HepG2 (cell line): ENCODE results near the gene HARS2. TPM values are rescaled to one million over a fixed set of nuclear protein-coding genes. Genes with fewer than 3 reads are reported as not detected.
A peak's percentile ranks its signal among the peaks of the same experiment; 100 is the strongest.

Experiments used
- BORCS8-MEF2B ChIP-seq: sonication (generic); formaldehyde crosslinking; IDR thresholded peaks from 2 replicates; pipeline ENCODE4 v1.8.0; 2022; ENCODE audit warnings: mild to moderate bottlenecking, missing genetic modification reagents
- CEBPB ChIP-seq: IDR thresholded peaks from 2 replicates; pipeline ENCODE4 v1.6.1; 2011; ENCODE audit warnings: low read depth, low read length, improper control_type of control experiment, borderline replicate concordance
- EED ChIP-seq: sonication (generic); formaldehyde crosslinking; IDR thresholded peaks from 2 replicates; pipeline ENCODE4 v1.5.0; 2020; ENCODE audit warnings: mild to moderate bottlenecking, missing genetic modification reagents
- FOXA3 ChIP-seq: IDR thresholded peaks from 2 replicates; pipeline ENCODE4 v1.6.1; 2016; ENCODE audit warnings: missing genetic modification reagents, missing compliant biosample characterization
- HCFC1 ChIP-seq: fragments of 150-350 bp; IDR thresholded peaks from 2 replicates; pipeline ENCODE4 v1.6.1; 2014; ENCODE audit warnings: low read depth, low read length
- HOXA3 ChIP-seq: sonication (generic); formaldehyde crosslinking; IDR thresholded peaks from 2 replicates; pipeline ENCODE4 v1.5.0; 2020; ENCODE audit warnings: missing genetic modification reagents
- MEIS1 ChIP-seq: sonication (generic); formaldehyde crosslinking; IDR thresholded peaks from 2 replicates; pipeline ENCODE4 v1.9.0; 2021; ENCODE audit warnings: mild to moderate bottlenecking, missing genetic modification reagents, moderate library complexity, borderline replicate concordance
- NFIC ChIP-seq: IDR thresholded peaks from 2 replicates; pipeline ENCODE4 v1.6.1; 2012; ENCODE audit warnings: mild to moderate bottlenecking, low read length, inconsistent platforms
- NR2C2 ChIP-seq: sonication (generic); formaldehyde crosslinking; IDR thresholded peaks from 2 replicates; pipeline ENCODE4 v1.4.0; 2020; ENCODE audit warnings: missing genetic modification reagents, mild to moderate bottlenecking, moderate library complexity, borderline replicate concordance
- RARG ChIP-seq: sonication (generic); formaldehyde crosslinking; IDR thresholded peaks from 2 replicates; pipeline ENCODE4 v1.4.0; 2020; ENCODE audit warnings: low read depth, mild to moderate bottlenecking, missing genetic modification reagents
- RBAK ChIP-seq: sonication (generic); formaldehyde crosslinking; IDR thresholded peaks from 2 replicates; pipeline ENCODE4 v1.5.1; 2020; ENCODE audit warnings: mild to moderate bottlenecking, missing genetic modification reagents
- SOX5 ChIP-seq: IDR thresholded peaks from 2 replicates; pipeline ENCODE4 v1.6.1; 2016; ENCODE audit warnings: borderline replicate concordance
- TCF7 ChIP-seq: sonication (generic); IDR thresholded peaks from 2 replicates; pipeline ENCODE4 v1.6.1; 2016; ENCODE audit warnings: antibody characterized with exemption, low read depth
- TOPORS ChIP-seq: sonication (generic); formaldehyde crosslinking; IDR thresholded peaks from 2 replicates; pipeline ENCODE4 v1.8.0; 2023; ENCODE audit warnings: mild to moderate bottlenecking, missing genetic modification reagents
- TRIM24 ChIP-seq: sonication (generic); formaldehyde crosslinking; IDR thresholded peaks from 2 replicates; pipeline ENCODE4 v1.8.0; 2022; ENCODE audit warnings: mild to moderate bottlenecking, missing genetic modification reagents
- XRCC5 ChIP-seq: fragments of 200-400 bp; formaldehyde crosslinking; optimal IDR thresholded peaks from 2 replicates; pipeline ENCODE3; 2017; ENCODE audit warnings: mild to moderate bottlenecking, low read length
- YEATS2 ChIP-seq: sonication (generic); formaldehyde crosslinking; IDR thresholded peaks from 2 replicates; pipeline ENCODE4 v1.4.0; 2020; ENCODE audit warnings: missing genetic modification reagents, borderline replicate concordance
- ZFP62 ChIP-seq: sonication (generic); formaldehyde crosslinking; IDR thresholded peaks from 2 replicates; pipeline ENCODE4 v1.4.0; 2020; ENCODE audit warnings: missing genetic modification reagents
- ZNF121 ChIP-seq: sonication (generic); formaldehyde crosslinking; IDR thresholded peaks from 2 replicates; pipeline ENCODE4 v1.5.0; 2020; ENCODE audit warnings: mild to moderate bottlenecking, missing genetic modification reagents
- ZNF337 ChIP-seq: sonication (generic); formaldehyde crosslinking; IDR thresholded peaks from 2 replicates; pipeline ENCODE4 v1.5.1; 2020; ENCODE audit warnings: missing genetic modification reagents, low read depth, mild to moderate bottlenecking, borderline replicate concordance
- ZNF7 ChIP-seq: IDR thresholded peaks from 2 replicates; pipeline ENCODE4 v1.6.1; 2016; ENCODE audit warnings: missing biosample characterization, missing genetic modification reagents
- polyA plus RNA-seq, 8 experiments: library from polyadenylated mRNA; depleted of rRNA in 3 of 8; stranded (reverse) in 7 of 8; unstranded in 1 of 8; fragments of >200 nt; fragmentation: Illumina TruSeq in 4 of 8; extraction: Trizol in 4 of 8; gene quantifications; 2 replicates each; pipeline versions ENCODE4 v1.2.1 to v1.2.3, GENCODE V29; 2011 to 2016; ENCODE audit warnings: low read depth in 4 of 8, missing spikeins in 1 of 8, mixed read lengths in 1 of 8; ENCODE audit not compliant: insufficient read depth in 1 of 8
- total RNA-seq, 5 experiments: library from RNA; depleted of rRNA; stranded (reverse); fragments of >200 nt; fragmentation: Illumina TruSeq; extraction: Trizol; gene quantifications; 2 replicates each; pipeline ENCODE4 v1.2.3, GENCODE V29; 2016; ENCODE audit warnings: low read depth in 1 of 5
- TF ChIP-seq, protein P1 (sequence below): sonication (generic); formaldehyde crosslinking; IDR thresholded peaks from 2 replicates; pipeline ENCODE4 v1.4.0; 2020; ENCODE audit warnings: mild to moderate bottlenecking, missing genetic modification reagents, borderline replicate concordance
- TF ChIP-seq, protein P2 (sequence below): sonication (generic); formaldehyde crosslinking; IDR thresholded peaks from 2 replicates; pipeline ENCODE4 v1.5.1; 2020; ENCODE audit warnings: mild to moderate bottlenecking, missing genetic modification reagents, moderate library complexity
- TF ChIP-seq, protein P3 (sequence below): sonication (generic); formaldehyde crosslinking; IDR thresholded peaks from 2 replicates; pipeline ENCODE4 v1.5.1; 2020; ENCODE audit warnings: mild to moderate bottlenecking, missing genetic modification reagents

HARS2 gene
- total and polyA plus RNA-seq, 2 of the 13 experiments (the other 11 are each of a cell fraction or from before 2014, with no cell fraction given): 17.9 to 25.8 TPM

DNA sequence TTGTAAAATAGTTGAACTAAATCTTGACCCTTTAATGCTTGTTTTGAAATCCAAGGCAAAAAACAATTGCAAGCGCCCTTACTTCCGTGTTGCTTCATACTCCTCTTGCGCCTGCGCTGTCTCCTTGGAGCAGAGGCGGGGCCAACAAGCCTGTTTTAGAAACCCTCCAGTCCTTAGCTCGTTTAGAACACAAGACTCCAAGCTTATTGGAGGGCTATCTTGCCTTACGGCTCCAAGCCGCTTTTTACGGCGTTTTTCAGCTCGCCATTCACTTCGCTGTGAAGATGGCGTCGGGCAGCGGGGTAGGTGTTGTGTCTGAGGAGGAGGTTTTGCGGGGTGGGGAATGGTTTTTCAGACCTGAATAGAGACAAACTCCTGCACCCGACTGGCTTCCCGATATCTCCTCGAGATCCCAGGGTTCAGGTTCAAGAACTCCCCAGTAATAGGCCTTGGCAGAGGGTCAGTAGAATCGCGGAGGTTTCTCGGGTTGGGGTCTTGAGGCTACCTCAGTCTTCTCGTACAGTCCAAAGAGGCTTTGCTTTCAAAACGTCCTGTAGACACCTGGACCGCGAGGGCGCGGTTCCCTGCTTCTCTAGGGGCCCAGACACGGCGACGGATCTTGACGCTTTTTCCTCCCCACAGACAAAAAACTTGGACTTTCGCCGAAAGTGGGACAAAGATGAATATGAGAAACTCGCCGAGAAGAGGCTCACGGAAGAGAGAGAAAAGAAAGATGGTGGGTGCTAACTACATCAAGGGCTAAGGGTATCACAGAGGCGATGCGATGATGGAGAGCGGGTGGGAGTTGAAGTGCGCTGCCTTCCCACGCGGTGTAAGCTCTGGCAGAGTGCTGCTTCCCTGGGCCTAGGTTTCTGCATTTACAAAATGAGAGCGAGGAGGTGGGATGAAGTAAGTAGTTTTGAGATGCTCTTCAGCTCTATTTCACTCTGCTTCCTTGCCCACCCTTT, 9.2 kb downstream of the HARS2 start, which contains the start of gene ZMAT2 (continued):
- TF ChIP-seq, protein P1, sequence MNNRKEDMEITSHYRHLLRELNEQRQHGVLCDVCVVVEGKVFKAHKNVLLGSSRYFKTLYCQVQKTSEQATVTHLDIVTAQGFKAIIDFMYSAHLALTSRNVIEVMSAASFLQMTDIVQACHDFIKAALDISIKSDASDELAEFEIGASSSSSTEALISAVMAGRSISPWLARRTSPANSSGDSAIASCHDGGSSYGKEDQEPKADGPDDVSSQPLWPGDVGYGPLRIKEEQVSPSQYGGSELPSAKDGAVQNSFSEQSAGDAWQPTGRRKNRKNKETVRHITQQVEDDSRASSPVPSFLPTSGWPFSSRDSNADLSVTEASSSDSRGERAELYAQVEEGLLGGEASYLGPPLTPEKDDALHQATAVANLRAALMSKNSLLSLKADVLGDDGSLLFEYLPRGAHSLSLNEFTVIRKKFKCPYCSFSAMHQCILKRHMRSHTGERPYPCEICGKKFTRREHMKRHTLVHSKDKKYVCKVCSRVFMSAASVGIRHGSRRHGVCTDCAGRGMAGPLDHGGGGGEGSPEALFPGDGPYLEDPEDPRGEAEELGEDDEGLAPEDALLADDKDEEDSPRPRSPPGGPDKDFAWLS: no peak
- TF ChIP-seq, protein P2, sequence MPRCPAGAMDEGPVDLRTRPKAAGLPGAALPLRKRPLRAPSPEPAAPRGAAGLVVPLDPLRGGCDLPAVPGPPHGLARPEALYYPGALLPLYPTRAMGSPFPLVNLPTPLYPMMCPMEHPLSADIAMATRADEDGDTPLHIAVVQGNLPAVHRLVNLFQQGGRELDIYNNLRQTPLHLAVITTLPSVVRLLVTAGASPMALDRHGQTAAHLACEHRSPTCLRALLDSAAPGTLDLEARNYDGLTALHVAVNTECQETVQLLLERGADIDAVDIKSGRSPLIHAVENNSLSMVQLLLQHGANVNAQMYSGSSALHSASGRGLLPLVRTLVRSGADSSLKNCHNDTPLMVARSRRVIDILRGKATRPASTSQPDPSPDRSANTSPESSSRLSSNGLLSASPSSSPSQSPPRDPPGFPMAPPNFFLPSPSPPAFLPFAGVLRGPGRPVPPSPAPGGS (CRISPR knock-in tag): peak; percentile 31; the same call in 1 of the 2 replicates
- TF ChIP-seq FOXA3 (CRISPR knock-in tag): peak; percentile 67
- TF ChIP-seq, protein P3, sequence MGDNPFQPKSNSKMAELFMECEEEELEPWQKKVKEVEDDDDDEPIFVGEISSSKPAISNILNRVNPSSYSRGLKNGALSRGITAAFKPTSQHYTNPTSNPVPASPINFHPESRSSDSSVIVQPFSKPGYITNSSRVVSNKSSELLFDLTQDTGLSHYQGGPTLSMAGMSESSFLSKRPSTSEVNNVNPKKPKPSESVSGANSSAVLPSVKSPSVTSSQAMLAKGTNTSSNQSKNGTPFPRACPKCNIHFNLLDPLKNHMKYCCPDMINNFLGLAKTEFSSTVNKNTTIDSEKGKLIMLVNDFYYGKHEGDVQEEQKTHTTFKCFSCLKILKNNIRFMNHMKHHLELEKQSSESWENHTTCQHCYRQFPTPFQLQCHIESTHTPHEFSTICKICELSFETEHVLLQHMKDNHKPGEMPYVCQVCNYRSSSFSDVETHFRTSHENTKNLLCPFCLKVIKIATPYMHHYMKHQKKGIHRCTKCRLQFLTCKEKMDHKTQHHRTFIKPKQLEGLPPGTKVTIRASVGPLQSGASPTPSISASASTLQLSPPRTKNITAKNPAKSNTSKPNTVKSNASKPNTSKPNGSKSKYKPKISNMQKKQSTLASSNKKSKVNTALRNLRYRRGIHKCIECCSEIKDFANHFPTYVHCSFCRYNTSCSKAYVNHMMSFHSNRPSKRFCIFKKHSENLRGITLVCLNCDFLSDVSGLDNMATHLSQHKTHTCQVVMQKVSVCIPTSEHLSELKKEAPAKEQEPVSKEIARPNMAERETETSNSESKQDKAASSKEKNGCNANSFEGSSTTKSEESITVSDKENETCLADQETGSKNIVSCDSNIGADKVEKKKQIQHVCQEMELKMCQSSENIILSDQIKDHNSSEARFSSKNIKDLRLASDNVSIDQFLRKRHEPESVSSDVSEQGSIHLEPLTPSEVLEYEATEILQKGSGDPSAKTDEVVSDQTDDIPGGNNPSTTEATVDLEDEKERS (CRISPR knock-in tag): peak; percentile 66; the same call in 1 of the 2 replicates
- TF ChIP-seq NFIC: peak; percentile 47; the same call in 1 of the 2 replicates
- peak; percentile 88 for TF ChIP-seq HOXA3 (CRISPR knock-in tag)
- peak; percentile 29; the same call in 1 of the 2 replicates for TF ChIP-seq NR2C2 (CRISPR knock-in tag)
- 0 out of 2 replicates have a peak, but pooled peaks have one; percentile 10 for TF ChIP-seq ZNF121 (CRISPR knock-in tag)
- peak; percentile 20; the same call in 1 of the 2 replicates for TF ChIP-seq SOX5 (CRISPR knock-in tag)
- TF ChIP-seq CEBPB: peak; percentile 94
- 0 out of 2 replicates have a peak, but pooled peaks have one; percentile 66 for TF ChIP-seq ZNF337 (CRISPR knock-in tag)
- no peak for TF ChIP-seq TCF7
- no peak for TF ChIP-seq ZNF7 (CRISPR knock-in tag)
- peak; percentile 68 for TF ChIP-seq BORCS8-MEF2B (CRISPR knock-in tag)
- TF ChIP-seq MEIS1 (CRISPR knock-in tag): no peak
- TF ChIP-seq XRCC5: peak; percentile 46
- TF ChIP-seq RARG (CRISPR knock-in tag): no peak
- peak; percentile 19; the same call in 1 of the 2 replicates for TF ChIP-seq EED
- no peak for TF ChIP-seq TRIM24 (CRISPR knock-in tag)
- TF ChIP-seq ZFP62: no peak
- peak; percentile 43; the same call in 1 of the 2 replicates for TF ChIP-seq HCFC1
- 0 out of 2 replicates have a peak, but pooled peaks have one; percentile 9 for TF ChIP-seq RBAK
- TF ChIP-seq TOPORS (CRISPR knock-in tag): peak; percentile 22; the same call in 1 of the 2 replicates
- peak; percentile 83; the same call in 1 of the 2 replicates for TF ChIP-seq YEATS2
